T-helper 2 cell treated with Interferon-gamma antibody and Interleukin-4, amounts not matched to agents 100 ng/mL and 5 ng/mL, for 36 hours (primary cell): Measurements from ENCODE around the gene OR10H1. TPM values are rescaled to one million over a fixed set of nuclear protein-coding genes. Genes with fewer than 3 reads are reported as not detected.
"Not testable (repeated sequence)": the region's sequence is repeated elsewhere in the genome, so short reads cannot be mapped to it uniquely, and the experiment has no call there.

Experiments used
- intact Hi-C: fragments of 100-400 bp; cut with micrococcal nuclease; formaldehyde crosslinking; loops from one replicate; pipeline ENCODE4 v1.15.1; 2023
- total RNA-seq: library from RNA; stranded (reverse); gene quantifications from 2 replicates; pipeline ENCODE4 v1.2.3, GENCODE V29; 2022

The OR10H1 gene
- total RNA-seq, 1 donor from 2014 or later = not detected

DNA sequence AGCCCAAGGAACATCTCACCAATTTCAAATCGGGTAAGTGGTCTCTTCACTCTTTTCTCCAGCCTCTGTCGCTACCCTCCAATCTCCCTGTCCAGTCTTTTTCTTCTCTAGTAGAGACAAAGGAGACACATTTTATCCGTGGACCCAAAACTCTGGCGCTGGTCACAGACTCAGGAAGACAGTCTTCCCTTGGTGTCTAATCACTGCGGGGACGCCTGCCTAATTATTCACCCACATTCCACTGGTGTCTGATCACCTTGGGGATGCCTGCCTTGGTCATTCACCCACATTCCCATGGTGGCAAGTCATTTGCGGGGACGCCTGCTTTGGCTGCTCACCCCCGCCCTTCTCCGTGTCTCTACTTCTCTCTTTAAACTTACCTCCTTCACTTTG, 13.8 kb upstream of the OR10H1 start:
- intact Hi-C loops = no loop called here

DNA sequence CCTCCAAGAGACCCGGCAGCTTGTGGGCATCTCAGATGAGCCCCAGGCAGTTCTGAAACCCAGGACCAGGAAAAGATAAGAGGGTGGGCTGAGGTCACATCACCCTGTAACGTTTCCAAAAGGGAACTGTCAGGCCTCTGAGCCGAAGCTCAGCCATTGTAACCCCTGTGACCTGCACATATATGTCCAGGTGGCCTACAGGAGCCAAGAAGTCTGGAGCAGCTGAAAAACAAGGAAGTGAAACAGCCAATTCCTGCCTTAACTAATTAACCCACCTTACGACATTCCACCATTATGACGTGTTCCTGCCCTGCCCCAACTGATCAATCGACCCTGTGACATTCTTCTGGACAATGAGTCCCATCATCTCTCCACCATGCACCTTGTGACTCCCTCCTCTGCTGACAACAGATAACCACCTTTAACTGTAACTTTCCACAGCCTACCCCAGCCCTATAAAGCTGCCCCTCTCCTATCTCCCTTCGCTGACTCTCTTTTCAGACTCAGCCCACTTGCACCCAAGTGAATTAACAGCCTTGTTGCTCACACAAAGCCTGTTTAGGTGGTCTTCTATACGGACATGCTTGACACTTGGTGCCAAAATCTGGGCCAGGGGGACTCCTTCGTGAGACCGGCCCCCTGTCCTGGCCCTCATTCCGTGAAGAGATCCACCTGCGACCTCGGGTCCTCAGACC, 13.3 kb upstream of the OR10H1 start:
- intact Hi-C loops = not testable (repeated sequence)

DNA sequence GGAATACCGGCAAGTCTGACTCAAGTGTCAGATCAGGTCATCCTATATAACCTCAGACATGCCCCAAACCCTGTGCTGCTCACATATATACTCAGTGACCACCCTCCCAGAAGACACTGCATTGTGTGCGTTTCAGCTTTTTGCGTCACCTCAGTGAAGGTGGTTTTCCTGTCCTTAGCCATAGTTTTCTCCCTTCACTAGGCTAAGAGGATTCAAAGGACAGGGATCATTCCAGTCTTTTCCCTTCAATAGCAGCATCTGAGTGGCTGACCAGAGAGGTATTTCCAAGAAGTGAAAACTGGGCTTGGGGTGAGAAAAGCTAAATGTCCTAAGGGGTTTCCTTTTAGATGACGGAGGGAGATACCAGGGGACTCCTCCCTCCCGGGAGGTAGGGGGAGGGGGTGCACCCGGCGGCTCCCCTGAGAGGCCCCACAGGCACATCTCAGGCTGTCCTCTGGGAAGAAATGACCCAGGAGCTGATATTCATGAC, 12.7 kb upstream of the OR10H1 start:
- intact Hi-C loops = no loop called here

DNA sequence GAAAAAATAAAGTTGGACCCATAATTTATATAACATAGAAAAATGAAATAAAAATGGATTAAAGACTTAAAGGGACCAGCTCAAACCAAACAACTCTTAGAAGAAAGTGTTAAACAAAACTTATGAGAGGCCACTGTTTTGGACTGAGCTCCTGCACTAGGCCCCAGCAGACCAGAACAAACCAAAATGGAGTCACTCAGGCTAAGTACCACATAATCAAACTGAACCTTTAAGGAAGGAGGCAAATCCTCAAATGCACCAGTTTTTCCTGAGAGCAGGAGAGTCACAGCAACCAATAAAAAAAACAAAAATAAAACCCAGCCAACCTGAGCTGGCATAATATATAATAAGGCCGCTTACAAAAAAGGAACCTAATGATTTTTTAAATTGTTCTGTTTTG, 10.3 kb upstream of the OR10H1 start:
- intact Hi-C loops = no loop called here

DNA sequence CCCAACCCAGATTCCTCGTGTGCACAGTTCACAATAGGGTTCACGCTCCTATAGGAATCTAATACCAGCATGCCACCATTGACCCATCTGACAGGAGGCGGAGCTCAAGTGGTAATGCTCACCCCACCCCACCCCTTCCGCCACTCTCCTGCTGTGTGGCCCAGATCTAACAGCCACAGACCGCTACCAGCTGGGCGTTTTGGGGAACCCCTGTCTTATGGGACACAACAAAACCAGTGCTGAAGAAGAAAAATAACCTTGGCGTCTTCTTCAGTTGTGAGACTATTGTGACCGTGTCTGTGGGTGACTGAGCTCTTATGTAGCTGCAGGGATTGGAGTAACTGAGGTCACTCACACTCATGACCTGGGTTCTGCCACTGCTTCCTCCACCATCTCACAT, 5.2 kb upstream of the OR10H1 start:
- intact Hi-C loops = no loop called here

DNA sequence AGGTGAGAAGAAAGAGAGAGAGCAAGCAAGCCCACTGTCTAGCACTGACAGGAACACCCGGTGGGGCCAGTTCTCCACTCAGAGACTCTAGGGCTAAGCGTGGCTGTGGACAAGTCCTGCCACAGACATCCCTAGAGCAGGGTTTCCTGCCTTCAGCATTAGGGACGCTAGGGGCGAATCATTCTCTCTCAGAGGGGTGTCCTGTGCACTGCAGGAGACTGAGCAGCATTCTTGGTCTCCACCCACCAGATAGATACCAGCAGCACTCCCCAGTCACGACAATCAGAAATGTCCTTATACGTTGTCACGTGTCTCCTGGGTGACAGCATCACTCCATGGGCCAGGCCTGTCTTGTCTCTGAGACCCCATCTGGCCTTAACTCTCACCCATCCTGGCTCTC, 1.5 kb downstream of the OR10H1 start:
- intact Hi-C loops = no loop called here

DNA sequence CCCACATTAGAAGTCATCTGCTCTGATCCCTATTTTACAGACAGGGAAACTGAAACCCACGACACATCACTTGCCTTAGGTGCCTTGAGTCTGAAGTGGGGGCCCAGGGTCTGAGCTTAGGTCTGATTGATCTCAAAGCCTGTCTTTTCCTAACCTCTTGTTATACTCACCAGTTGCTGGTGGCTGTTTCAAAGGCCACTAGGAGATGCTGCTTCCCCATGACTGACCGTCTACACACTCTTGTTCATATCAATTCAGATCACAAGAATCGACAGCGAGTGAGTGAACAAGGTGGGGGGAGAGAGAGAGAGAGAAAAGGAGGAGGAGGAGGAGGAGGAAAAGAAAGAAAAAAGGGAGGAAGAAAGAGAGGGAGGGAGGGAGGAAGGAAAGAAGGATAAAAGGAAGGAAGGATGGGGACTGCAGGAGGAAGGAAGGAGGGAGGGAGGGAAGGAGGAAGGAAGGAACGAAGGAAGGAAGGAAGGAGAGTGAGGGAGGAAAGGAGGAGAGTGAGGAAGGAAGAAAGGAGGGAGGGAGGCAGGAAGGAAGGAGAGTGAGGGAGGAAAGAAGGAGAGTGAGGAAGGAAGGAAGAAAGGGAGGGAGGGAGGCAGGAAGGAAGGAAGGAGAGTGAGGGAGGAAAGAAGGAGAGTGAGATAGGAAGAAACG, 3.3 kb downstream of the OR10H1 start:
- intact Hi-C loops = no loop called here

DNA sequence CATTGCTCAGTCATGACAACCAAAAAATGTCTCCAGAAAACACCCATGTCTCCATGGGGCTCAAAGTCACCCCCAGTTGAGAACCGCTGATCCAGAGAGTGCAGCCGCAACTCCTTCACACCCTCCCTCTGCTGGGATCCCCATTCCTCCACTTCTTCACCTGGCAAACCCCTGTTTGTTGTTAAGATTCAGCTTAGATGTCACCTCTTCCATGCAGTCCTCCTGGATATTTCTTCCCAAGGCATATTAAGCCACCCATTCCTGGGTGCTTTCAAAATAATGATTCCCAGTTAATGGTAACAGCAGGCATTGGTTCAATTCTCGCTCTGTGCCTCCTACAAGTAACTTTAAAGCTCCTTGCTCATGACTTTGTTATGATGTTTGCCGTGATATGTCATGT, 4.0 kb downstream of the OR10H1 start:
- intact Hi-C loops = no loop called here

DNA sequence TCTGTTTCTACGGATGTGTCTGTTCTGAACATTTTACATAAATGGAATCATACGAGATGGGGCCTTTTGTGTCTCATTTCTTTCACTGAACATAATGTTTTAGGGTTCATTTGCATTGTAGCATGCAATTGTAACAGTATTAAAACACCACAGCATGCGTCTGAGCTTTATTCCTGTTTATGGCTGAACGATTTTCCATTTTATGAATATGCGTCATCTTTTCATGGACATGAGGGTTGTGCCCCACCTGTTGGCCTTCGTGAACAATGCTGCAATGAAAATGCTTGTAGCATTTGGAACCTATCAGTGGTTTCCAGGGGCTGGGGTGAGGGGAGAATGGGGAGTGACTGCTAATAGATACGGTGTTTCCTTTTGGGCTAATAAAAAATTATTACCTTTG, 5.1 kb downstream of the OR10H1 start:
- intact Hi-C loops = no loop called here

DNA sequence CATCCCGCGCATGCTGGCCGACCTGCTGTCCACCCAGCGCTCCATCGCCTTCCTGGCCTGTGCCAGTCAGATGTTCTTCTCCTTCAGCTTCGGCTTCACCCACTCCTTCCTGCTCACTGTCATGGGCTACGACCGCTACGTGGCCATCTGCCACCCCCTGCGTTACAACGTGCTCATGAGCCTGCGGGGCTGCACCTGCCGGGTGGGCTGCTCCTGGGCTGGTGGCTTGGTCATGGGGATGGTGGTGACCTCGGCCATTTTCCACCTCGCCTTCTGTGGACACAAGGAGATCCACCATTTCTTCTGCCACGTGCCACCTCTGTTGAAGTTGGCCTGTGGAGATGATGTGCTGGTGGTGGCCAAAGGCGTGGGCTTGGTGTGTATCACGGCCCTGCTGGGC, 21.2 kb downstream of the OR10H1 start:
- intact Hi-C loops = not testable (repeated sequence)

DNA sequence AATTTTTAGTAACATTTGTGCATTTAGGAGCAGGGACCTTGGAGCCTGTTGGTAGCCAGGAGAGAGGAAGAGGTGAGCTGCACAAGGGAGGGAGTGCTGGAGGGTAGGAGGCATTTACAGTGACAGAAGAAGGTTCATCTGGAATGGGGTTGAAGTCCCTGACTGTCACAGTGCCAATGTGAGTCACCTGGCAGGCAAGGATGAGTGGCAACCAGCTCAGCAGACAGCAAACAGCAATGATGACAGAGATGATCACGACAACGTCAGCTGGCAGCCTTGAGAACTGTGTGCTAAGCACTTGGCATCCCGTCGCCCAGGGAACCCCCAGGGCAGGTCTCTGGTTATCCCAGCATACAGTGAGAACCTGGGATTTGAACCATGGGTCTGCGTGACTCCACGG, 25.4 kb downstream of the OR10H1 start:
- intact Hi-C loops = no loop called here

DNA sequence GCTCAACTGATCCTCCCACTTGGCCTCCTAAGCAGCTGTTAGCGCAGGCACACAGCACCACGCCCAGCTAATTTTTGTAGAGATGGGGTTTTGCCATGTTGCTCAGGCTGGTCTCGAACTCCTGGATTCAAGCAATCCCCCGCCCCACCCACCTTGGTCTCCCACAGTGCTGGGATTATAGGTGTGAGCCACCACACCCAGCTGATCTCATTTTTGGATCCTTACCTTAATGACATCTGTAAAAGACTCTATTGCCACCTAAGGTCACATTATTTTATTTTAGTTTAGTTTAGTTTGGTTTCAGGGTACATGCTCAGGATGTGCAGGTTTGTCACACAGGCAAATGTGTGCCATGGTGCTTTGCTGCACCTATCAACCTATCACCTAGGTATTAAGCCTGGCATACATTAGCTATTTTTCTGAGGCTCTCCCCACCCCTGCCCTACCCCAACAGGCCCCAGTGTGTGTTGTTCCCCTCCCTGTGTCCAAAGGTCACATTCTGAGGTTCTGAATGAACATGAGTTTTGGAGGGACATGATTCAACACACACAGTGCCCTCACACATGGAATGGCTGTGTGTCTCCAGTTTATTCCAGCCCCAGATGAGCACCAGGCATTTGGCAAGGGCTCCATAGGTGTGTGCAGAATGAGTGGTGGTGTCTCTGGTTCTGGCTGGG, 26.7 kb downstream of the OR10H1 start:
- intact Hi-C loops = no loop called here

DNA sequence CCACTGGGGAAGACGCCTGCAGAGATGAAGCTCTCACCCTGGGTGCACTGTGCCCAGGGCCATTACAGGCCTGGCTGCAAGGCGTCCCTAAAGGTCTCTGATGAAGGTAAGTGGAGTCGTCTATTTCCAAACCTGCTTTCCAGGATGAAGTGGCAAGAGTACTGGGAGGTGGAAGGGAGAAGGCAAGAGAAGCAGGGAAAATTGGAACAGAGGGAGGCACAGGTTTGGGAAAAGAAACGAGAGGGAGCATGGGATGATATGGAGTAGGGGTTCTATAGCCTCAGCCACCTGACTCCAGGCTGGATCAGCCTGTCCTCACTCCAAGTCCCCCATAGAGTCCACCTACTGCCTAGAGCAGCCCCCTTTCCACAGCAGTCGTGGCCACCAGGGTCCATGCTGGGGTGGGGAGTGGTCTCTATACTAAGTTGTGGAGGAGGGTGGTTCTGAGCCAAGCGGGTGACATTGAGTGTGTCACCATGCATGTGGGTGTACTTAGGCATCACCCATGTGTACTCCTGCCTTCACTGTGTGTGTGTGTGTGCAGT, 27.8 kb downstream of the OR10H1 start, which contains the start of gene OR10H5:
OR10H5 (plus strand) TSS at position 51 of the 545 bp plus-strand sequence. CDS start 6,388 bp downstream, outside the sequence.
- intact Hi-C loops = no loop called here

DNA sequence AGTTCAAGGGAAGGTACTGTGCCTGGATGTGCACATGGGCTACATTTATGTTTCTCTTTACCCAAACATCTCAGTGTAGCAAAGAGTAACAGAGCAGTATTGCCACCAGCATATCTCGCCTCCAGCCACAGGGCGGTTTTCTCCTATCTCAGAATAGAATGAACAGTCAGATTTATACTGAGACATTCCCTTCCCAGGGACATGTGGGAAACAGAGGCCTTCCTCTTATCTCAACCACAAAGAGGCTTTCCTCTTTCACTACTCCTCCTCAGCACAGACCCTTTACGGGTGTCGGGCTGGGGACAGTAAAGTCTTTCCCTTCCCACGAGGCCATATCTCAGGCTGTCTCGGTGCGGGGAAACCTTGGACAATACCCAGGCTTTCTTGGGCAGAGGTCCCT, 32.6 kb downstream of the OR10H1 start:
- intact Hi-C loops = not testable (repeated sequence)

DNA sequence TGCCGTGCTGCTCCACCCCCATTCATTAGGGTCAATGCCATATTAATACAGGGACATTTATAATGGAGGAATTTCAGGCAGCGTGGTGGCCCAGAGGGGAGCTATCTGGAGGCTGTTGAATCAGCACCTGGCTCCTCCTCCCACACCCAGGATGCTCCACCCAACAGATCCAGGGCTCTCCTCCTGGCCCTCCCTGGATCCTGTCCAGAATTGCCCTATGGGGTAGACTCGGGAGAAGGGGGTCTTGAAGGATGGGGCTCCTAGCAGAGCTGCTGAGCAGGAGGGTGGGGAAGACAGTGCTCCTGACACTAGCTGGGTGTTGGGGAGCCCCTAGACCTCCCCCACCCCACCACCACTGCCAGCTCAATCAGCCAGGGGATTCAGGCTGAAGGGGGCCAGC, 33.3 kb downstream of the OR10H1 start:
- intact Hi-C loops = no loop called here

DNA sequence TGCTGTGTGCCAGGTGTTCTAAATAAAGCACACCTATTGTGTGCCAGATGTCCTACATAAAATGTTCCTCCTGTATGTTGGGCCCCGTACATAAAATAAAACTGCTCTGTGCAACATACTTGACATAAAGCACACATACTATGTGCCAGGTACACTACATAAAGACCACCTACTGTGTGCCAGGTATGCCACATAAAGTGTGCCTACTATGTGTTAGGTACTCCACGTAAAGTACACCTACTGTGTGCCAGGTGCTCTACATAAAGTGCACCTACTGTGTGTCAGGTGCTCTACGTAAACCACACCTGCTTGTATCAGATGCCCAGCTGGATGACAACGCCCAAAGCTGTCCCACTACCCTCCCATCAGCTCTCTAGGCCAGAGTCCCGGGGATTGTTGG, 33.8 kb downstream of the OR10H1 start:
- intact Hi-C loops = no loop called here

DNA sequence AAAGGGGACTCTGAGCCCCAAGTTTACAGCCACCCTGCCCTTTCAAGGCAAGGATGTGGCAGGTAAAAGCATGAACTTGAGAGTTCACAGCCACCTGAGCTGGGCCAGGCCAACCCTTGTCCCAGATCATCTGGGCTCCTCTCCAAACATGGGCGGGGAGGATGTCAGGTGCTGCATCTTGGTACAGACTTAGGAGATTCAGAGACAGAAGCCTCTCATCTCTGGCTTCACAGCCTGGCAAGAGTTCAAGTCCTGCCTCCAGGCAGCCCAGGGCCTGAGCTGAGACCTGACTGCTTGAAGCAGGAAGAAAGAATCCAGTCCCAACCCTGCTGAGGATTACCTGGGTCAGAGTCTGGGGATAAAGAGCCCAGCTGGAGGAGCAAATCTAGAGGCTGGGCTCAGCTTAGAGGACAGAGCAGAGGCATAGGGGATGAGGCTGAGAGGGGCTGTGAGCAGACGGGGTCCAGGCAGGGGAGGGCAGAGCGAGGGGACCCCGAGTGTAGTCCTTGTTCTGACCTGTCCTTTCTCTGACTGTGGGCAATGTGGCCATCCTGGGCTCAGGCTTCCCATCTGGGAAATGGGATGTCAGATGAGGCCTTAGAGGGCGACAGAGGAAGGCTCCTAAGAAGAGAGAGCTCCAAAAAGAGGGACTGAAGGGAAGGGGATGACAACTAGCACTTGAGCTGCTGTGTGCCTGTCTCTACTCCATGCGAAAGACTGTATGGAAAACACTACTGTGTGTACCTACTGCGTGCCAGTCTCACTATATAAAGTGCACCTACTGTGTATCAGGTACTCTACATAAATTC, 34.6 kb downstream of the OR10H1 start:
- intact Hi-C loops = no loop called here

DNA sequence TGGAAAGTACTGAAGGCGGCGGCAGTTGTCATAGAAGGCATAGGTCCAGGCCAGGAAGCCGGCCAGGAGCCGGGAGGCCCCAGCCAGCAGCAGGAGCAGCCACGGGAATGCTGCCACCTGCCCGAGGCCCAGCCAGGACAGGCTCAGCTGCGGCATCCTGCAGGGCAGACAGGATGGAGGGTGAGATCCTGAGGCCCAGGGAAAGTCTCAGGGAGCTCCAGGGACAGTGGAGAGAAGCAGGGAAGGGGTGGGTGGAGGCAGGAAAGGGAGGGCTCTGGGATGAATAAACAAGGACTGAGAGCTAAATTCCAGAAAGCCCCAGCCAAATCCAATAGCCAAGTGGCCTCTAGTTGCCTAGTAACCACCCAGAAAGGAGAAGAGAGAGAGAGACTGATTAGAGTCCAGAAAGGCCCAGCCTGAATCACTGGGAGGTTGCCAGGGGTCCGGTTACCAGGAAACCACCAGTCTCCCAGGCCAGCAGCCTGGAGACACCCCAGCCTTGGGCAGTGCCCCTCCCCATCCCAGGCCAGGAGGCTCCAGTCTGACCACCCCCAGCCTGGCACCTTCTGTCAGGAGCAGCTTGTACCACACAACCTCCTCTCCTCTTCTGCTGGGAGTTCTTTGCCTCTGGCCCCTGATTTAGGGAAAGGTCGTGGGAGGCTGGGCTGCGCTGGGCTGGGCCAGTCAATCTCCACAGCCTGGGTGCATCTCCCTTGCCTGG, 35.5 kb downstream of the OR10H1 start:
- intact Hi-C loops = no loop called here

DNA sequence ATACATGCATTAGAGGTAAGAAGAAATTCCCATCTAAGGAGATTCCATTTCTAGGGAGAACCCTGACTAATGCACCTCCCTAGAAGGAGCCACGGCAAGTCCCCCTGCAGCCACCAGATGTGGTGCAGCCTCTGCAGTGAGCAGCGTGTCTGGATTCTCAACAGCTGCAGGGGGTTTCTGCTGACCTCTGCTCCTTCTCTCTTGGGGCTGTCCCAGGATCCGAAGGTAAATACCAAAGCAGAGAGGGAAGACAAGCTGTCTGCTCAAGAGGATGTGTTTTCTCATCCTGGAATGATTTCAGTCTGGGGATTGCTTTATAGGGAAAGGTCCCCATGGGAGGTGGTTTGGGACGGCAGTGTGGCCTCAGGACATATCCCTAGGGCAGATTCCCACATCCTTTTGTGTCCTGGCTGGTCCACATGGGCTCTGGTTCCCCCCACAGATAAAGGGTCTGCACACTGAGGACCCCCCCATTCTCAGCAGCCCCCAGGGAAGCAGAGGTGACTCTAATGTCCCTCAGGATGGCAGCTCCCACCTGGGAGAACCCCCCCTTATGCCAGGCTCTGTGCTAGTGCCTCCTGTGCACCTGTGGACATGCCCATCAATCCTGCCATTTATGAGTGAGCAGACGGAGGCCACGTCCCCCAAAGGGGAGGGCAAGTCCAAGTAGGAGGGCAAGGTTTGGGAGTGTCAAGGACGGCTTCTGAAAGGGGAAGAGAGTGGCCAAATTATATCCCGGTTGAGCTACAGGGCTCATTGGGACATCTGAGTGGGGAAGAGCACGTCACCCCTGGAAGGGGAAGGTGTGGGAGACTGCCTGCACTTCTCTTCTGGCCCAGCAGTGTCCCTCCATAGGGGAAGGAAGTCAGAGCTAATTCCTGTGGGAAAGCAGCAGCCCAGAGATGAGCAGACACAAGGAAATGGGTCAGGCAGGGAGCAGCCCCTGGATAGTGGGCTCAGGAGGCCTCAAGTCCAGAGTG, 38.2 kb downstream of the OR10H1 start:
- intact Hi-C loops = no loop called here
